ENCODE measurements around the gene INF2.
"Not testable (repeated sequence)": the region's sequence is repeated elsewhere in the genome, so short reads cannot be mapped to it uniquely, and the experiment has no call there.

The INF2 gene

GRCh38 chr14:104722938-104723650, 33.7 kb downstream of the INF2 start:
- WGBS (ENCODE audit: insufficient coverage, insufficient read length) = no CpG with 5 or more reads among the region's 26 CpGs
- Histone ChIP-seq H3K27ac (ENCODE audit: low read length) (no peak overlapping the region), H3K4me3 (ENCODE audit: low read length) (peak overlapping the region; percentile 7; the same call in 1 of the 2 replicates), H3K9me3 (ENCODE audit: control insufficient read depth, insufficient read depth, low read length) (no peaks in the 10 kb centered on the region), H3K4me1 (ENCODE audit: control insufficient read depth, insufficient read depth, low read length) (peaks cover 7% of the 10 kb centered on the region), H3K27me3 (ENCODE audit: control insufficient read depth, insufficient read depth, low read length) (no peaks in the 10 kb centered on the region), H3K36me3 (ENCODE audit: control insufficient read depth, insufficient read depth, low read length) (no peaks in the 10 kb centered on the region; the same call in 1 of the 2 replicates)
- no peak for DNase-seq (ENCODE audit: low read depth, low spot score)

GRCh38 chr14:104723651-104724406, 34.4 kb downstream of the INF2 start, which contains the start of gene ADSS1:
Gene ADSS1 (plus strand): TSS chr14:104724229. CDS start chr14:104724271, 42 bp downstream.
- WGBS (ENCODE audit: insufficient coverage, insufficient read length) = no CpG with 5 or more reads among the region's 82 CpGs
- no peak for DNase-seq (ENCODE audit: low read depth, low spot score)
- Histone ChIP-seq H3K4me1 (ENCODE audit: control insufficient read depth, insufficient read depth, low read length) (peaks cover 7% of the 10 kb centered on the region), H3K4me3 (ENCODE audit: low read length) (peak within 1 kb of the TSS; percentile 91; the same call in 1 of the 2 replicates), H3K27me3 (ENCODE audit: control insufficient read depth, insufficient read depth, low read length) (no peaks in the 10 kb centered on the region), H3K27ac (ENCODE audit: low read length) (no peak within 1 kb of the TSS), H3K9me3 (ENCODE audit: control insufficient read depth, insufficient read depth, low read length) (no peaks in the 10 kb centered on the region), H3K36me3 (ENCODE audit: control insufficient read depth, insufficient read depth, low read length) (no peaks in the 10 kb centered on the region; the same call in 1 of the 2 replicates)

- DNase-seq (ENCODE audit: low read depth, low spot score) = no peak
- no peak overlapping the region for H3K27ac ChIP-seq (ENCODE audit: low read length)
These were observed 35.1 kb downstream of the INF2 start for GRCh38 chr14:104724407-104724980.

GRCh38 chr14:104724981-104725771, 35.8 kb downstream of the INF2 start:
- Histone ChIP-seq H3K4me3 (ENCODE audit: low read length) (peak overlapping the region; percentile 91; the same call in 1 of the 2 replicates), H3K4me1 (ENCODE audit: control insufficient read depth, insufficient read depth, low read length) (peaks cover 7% of the 10 kb centered on the region), H3K9me3 (ENCODE audit: control insufficient read depth, insufficient read depth, low read length) (no peaks in the 10 kb centered on the region), H3K27ac (ENCODE audit: low read length) (no peak overlapping the region), H3K36me3 (ENCODE audit: control insufficient read depth, insufficient read depth, low read length) (no peaks in the 10 kb centered on the region; the same call in 1 of the 2 replicates), H3K27me3 (ENCODE audit: control insufficient read depth, insufficient read depth, low read length) (no peaks in the 10 kb centered on the region)
- no CpG with 5 or more reads among the region's 24 CpGs for WGBS (ENCODE audit: insufficient coverage, insufficient read length)
- no peak for DNase-seq (ENCODE audit: low read depth, low spot score)

More at GRCh38 chr14:104724407-104724980, 35.1 kb downstream of the INF2 start:
- Histone ChIP-seq H3K9me3 (ENCODE audit: control insufficient read depth, insufficient read depth, low read length) (no peaks in the 10 kb centered on the region), H3K36me3 (ENCODE audit: control insufficient read depth, insufficient read depth, low read length) (no peaks in the 10 kb centered on the region; the same call in 1 of the 2 replicates), H3K4me3 (ENCODE audit: low read length) (peak overlapping the region; percentile 91; the same call in 1 of the 2 replicates), H3K27me3 (ENCODE audit: control insufficient read depth, insufficient read depth, low read length) (no peaks in the 10 kb centered on the region), H3K4me1 (ENCODE audit: control insufficient read depth, insufficient read depth, low read length) (peaks cover 7% of the 10 kb centered on the region)
- WGBS (ENCODE audit: insufficient coverage, insufficient read length) = no CpG with 5 or more reads among the region's 27 CpGs

- Histone ChIP-seq H3K9me3 (ENCODE audit: control insufficient read depth, insufficient read depth, low read length) (no peaks in the 10 kb centered on the region), H3K27me3 (ENCODE audit: control insufficient read depth, insufficient read depth, low read length) (no peaks in the 10 kb centered on the region), H3K27ac (ENCODE audit: low read length) (no peak overlapping the region), H3K36me3 (ENCODE audit: control insufficient read depth, insufficient read depth, low read length) (no peaks in the 10 kb centered on the region; the same call in 1 of the 2 replicates), H3K4me3 (ENCODE audit: low read length) (no peak overlapping the region), H3K4me1 (ENCODE audit: control insufficient read depth, insufficient read depth, low read length) (peaks cover 7% of the 10 kb centered on the region)
- DNase-seq (ENCODE audit: low read depth, low spot score) = no peak
- no CpG with 5 or more reads among the region's 25 CpGs for WGBS (ENCODE audit: insufficient coverage, insufficient read length)
These were observed 36.5 kb downstream of the INF2 start for GRCh38 chr14:104725772-104726548.

GRCh38 chr14:104726600-104727451, 37.4 kb downstream of the INF2 start:
- H3K4me1 ChIP-seq (ENCODE audit: control insufficient read depth, insufficient read depth, low read length) = peaks cover 7% of the 10 kb centered on the region
- no peaks in the 10 kb centered on the region for H3K9me3 ChIP-seq (ENCODE audit: control insufficient read depth, insufficient read depth, low read length)
- H3K27ac ChIP-seq (ENCODE audit: low read length) = no peak overlapping the region
- H3K27me3 ChIP-seq (ENCODE audit: control insufficient read depth, insufficient read depth, low read length) = no peaks in the 10 kb centered on the region
- no CpG with 5 or more reads among the region's 21 CpGs for WGBS (ENCODE audit: insufficient coverage, insufficient read length)
- H3K36me3 ChIP-seq (ENCODE audit: control insufficient read depth, insufficient read depth, low read length) = no peaks in the 10 kb centered on the region; the same call in 1 of the 2 replicates
- DNase-seq (ENCODE audit: low read depth, low spot score) = no peak
- H3K4me3 ChIP-seq (ENCODE audit: low read length) = no peak overlapping the region

- no peak for DNase-seq (ENCODE audit: low read depth, low spot score)
- no CpG with 5 or more reads among the region's 17 CpGs for WGBS (ENCODE audit: insufficient coverage, insufficient read length)
These were observed 39.2 kb downstream of the INF2 start for GRCh38 chr14:104728631-104729030.

GRCh38 chr14:104729176-104729834, 39.9 kb downstream of the INF2 start:
- H3K4me1 ChIP-seq (ENCODE audit: control insufficient read depth, insufficient read depth, low read length); H3K4me3 ChIP-seq (ENCODE audit: low read length); DNase-seq (ENCODE audit: low read depth, low spot score); H3K36me3 ChIP-seq (ENCODE audit: control insufficient read depth, insufficient read depth, low read length); H3K27me3 ChIP-seq (ENCODE audit: control insufficient read depth, insufficient read depth, low read length); H3K27ac ChIP-seq (ENCODE audit: low read length); H3K9me3 ChIP-seq (ENCODE audit: control insufficient read depth, insufficient read depth, low read length): not testable (repeated sequence)
- WGBS (ENCODE audit: insufficient coverage, insufficient read length) = no CpG with 5 or more reads among the region's 73 CpGs

More at GRCh38 chr14:104728631-104729030, 39.2 kb downstream of the INF2 start:
- no peaks in the 10 kb centered on the region for H3K36me3 ChIP-seq (ENCODE audit: control insufficient read depth, insufficient read depth, low read length)
- no peak overlapping the region for H3K27ac ChIP-seq (ENCODE audit: low read length)
- H3K27me3 ChIP-seq (ENCODE audit: control insufficient read depth, insufficient read depth, low read length) = no peaks in the 10 kb centered on the region
- H3K4me1 ChIP-seq (ENCODE audit: control insufficient read depth, insufficient read depth, low read length) = peaks cover 4% of the 10 kb centered on the region
- no peaks in the 10 kb centered on the region for H3K9me3 ChIP-seq (ENCODE audit: control insufficient read depth, insufficient read depth, low read length)
- no peak overlapping the region for H3K4me3 ChIP-seq (ENCODE audit: low read length)
